Stimulated activated CD8-positive, alpha-beta memory T cell treated with anti-CD3 and anti-CD28 coated beads, Interleukin-4, amount 100 ng/mL, for 48 hours (primary cell): ENCODE results near the gene RPS6KA2.
"Not testable (repeated sequence)": the region's sequence is repeated elsewhere in the genome, so short reads cannot be mapped to it uniquely, and the experiment has no call there.

Experiments used
- DNase-seq: peaks from one replicate; pipeline ENCODE4 v3.0.0-alpha.2; 2020

RPS6KA2 gene

GRCh38 chr6:166589337-166589731, 37.7 kb downstream of the RPS6KA2 start:
- DNase-seq, result no peak

GRCh38 chr6:166588691-166589336, 38.2 kb downstream of the RPS6KA2 start:
- no peak for DNase-seq

- no peak for DNase-seq
These were observed 39.2 kb downstream of the RPS6KA2 start for GRCh38 chr6:166587631-166588413.

DNA sequence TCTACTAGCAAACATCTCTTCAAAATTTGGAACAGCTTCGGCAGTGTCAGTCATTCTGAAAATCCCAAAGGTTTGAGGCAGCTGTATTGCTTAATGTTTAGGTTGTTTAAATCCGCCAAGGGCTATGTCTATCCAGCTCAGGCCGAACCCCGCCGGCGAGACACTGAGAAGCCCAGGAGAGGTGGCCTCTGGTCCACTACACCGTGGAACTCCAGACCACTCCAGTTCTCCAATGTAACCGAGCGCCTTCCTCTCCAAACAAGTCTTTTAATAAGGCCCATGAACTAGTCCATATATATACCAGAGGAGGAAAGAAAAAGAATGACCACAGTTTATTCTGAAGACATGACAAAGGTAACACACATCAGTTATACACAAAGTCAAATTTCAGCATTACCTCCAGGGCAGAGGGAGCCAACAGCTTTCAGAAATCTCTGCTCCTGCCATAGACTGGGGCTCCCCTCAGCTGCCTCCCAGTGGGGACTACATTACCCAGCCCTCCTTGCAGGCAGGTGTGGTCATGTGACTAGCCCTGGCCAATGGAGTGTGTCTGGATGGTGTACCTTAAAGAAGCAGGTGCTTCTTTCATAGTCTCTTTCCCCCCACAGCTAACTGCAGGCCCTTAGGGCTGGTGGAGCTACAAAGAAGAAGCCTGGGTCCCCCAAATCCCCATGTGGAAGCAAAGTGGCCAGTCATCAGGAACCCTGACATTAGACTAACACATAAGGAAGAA, 40.5 kb downstream of the RPS6KA2 start, which contains the start of gene RAMACL:
RAMACL (minus strand) TSS at position 255 of the 733 bp plus-strand sequence; CDS start at position 54, 201 bp downstream.
- peak; percentile 56 for DNase-seq

DNA sequence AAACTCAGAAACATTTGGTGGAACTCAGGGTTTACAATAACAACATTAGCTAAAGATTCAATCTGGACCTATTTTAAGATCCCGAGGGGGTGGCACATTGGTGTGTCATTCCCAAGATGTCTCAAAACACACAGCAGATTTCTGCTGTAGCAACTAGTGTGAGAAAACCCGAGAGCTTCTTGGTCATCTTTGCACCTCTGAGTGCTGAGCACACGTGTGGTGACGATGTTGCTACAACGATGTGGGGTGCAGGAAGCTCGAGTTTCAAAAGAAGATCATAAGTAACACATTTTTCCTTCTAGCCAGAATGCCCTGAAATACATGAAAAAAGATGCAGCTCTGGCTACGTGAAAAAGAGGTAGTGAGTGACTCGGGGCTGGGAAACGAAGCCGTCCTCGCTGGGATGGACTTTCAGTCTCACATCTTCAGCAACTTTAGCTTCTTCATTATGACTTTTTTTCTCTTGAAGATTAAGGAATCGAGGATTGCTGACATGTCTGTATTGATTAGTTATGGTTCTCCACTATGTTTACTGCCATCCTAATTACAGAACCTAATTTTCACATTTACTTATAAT, 42.1 kb downstream of the RPS6KA2 start:
- DNase-seq, result no peak

- DNase-seq, result no peak
These were observed 42.9 kb downstream of the RPS6KA2 start for GRCh38 chr6:166584155-166584554.

- no peak for DNase-seq
These were observed 43.7 kb downstream of the RPS6KA2 start for GRCh38 chr6:166583230-166583965.

DNA sequence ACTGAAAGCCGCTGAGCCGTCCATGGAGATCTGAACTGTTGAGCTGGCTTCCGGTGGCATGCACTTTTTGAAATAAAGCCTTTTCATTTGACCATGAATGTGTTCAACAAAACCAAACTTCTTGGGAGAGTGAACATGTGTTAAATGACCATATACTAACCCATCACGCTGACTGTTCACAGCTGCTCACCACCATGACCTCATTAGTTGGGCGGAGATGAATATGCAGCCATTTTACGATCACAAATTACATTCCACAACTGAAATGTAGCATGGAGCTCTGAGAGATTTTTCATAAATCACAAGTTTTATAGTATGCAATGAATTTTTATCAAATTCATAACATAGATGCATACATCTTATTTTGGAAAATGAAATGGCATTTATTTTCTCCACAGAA, 44.8 kb downstream of the RPS6KA2 start:
- DNase-seq, result no peak

GRCh38 chr6:166581801-166582200, 45.2 kb downstream of the RPS6KA2 start:
- DNase-seq, result not testable (repeated sequence)

DNA sequence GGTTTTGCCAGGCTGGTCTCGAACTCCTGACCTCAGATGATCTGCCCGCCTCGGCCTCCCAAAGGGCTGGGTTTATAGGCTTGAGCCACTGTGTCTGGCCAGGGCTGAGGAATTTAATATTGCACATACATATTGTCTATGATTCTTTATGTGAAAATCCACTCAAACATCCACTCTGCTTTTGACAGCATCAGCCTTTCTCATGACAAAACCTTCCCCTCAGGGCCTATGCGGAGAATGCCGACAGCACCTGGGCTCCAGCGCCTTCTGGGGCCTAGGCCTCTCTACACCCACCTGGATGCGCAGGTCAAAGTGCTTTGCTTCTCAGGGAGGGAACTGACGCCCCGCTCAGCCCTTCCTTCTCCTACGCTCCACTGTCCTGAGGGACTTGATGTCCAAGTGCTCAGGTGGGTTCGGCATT, 46.0 kb downstream of the RPS6KA2 start:
- no peak for DNase-seq

DNA sequence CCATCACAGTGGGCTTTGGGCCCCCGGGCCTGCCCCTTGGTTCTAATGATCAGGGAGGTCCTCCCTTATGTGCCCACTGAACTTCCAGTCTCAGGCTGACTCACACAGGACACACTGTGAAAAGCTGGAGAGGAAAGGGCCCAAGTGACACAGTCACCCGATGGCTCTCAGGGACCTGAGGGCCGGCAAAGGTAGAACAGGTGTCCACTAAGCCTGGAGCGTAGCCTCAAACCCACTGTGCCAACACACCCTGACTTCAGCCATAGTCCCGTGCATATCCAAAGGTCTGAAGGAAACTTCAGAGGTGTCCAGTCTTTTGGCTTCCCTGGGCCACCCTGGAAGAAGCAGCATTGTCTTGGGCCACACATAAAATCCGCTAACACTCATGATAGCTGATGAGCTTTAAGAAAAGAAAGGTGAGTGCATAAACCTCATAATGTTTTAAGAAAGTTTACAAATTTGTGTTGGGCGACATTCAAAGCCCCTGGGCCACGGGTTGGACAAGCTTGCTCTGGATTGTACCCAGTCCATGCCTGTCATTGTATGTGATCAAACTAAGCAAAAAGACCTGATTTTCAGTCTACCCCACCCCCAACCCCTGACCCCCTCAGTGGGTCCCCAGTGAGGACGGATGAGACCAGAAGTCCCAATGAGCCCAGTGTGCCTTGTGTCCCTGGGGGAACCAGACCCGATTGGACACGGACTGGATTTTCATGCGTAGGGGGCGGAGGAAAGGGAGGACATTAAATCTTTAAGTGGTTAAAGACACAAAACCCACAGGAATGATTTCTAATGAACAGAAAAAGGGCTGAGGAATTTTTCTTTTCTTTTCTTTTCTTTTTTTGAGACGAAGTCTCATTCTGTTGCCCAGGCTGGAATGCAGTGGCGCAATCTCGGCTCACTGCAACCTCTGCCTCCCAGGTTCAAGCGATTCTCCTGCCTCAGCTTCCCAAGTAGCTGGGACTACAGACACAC, 46.7 kb downstream of the RPS6KA2 start:
- no peak for DNase-seq

- no peak for DNase-seq
These were observed 47.7 kb downstream of the RPS6KA2 start for GRCh38 chr6:166579237-166579850.

DNA sequence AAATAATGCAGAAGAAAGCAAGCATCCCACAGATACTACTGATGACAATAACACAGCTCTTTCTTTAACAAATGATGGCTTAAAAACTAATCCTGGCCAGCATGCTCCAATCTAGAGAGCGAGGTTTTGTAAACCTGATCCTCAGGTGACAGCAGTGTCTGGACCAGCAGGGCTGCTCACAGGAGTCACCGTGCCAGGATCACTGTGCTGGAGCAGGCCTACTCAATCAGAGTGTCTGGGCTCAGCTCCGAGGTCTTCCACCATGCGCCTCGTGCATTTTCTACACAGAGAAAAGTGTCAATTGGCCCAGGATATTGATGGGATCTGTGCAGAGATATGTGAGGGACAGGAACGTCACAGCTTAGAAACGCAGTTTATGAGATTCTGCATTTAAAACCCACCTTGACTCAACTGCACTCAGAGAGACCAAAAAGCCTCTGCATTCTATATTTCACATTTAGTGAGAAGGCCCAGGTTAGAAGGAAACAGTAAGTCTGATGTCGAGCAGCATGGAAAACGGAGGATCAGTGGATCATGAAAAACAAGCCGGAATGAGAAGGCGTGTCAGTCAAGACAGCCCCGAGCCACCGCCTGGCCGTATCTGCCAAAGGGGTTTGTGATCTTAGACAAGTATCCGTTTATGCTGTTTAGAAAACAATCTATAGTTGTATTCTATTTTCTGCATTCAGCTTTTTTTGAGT, 48.4 kb downstream of the RPS6KA2 start:
- DNase-seq, result no peak

- DNase-seq, result no peak
These were observed 51.8 kb downstream of the RPS6KA2 start for GRCh38 chr6:166575205-166575604.

DNA sequence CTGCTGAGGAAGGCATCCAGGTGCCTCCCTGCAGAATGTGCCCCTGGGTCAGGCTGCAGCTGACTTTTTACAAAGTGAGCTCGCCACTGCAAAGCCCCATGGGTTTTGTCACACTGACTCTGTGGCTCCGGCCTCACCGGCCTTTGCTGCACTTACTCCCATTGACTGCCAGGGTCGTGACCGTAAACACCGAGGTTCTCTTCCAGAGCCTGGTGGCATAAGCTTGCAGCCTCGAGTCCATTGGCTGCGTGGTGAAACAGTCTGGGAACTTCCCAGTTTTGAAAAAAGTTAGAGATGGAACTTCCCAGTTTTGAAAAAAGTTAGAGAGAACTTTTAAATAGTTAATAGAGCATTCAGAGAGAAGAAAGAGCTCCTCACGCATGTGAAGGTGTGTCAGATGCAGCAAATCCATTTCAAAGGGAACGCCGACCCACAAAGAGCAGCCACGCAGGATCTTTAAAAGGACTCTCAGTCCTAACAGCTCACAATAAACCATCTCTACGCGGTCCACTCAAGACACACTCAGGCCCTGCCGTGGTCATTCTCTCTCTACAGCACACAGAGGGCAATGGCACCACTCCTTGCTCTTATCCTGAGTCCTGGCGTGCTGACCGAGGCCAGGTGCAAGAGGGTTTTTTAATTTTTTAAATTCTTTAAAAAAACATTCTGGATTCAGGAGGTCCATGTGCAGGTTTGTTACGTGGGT, 53.4 kb downstream of the RPS6KA2 start:
- DNase-seq, result no peak

- no peak for DNase-seq
These were observed 54.4 kb downstream of the RPS6KA2 start for GRCh38 chr6:166572370-166573261.

- no peak for DNase-seq
These were observed 55.9 kb downstream of the RPS6KA2 start for GRCh38 chr6:166570929-166571713.

- DNase-seq, result no peak
These were observed 57.8 kb downstream of the RPS6KA2 start for GRCh38 chr6:166569206-166569605.
